ENCODE results near the gene PTN.
"Not testable (repeated sequence)": the region's sequence is repeated elsewhere in the genome, so short reads cannot be mapped to it uniquely, and the experiment has no call there.

GRCh38 chr7:137181619-137182018 lies 161.9 kb downstream of the PTN start:
- TF ChIP-seq, protein P1, sequence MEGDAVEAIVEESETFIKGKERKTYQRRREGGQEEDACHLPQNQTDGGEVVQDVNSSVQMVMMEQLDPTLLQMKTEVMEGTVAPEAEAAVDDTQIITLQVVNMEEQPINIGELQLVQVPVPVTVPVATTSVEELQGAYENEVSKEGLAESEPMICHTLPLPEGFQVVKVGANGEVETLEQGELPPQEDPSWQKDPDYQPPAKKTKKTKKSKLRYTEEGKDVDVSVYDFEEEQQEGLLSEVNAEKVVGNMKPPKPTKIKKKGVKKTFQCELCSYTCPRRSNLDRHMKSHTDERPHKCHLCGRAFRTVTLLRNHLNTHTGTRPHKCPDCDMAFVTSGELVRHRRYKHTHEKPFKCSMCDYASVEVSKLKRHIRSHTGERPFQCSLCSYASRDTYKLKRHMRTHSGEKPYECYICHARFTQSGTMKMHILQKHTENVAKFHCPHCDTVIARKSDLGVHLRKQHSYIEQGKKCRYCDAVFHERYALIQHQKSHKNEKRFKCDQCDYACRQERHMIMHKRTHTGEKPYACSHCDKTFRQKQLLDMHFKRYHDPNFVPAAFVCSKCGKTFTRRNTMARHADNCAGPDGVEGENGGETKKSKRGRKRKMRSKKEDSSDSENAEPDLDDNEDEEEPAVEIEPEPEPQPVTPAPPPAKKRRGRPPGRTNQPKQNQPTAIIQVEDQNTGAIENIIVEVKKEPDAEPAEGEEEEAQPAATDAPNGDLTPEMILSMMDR (IDR thresholded peaks at IDR 0.05; ENCODE audit: low read length), result not testable (repeated sequence)
- TF ChIP-seq EZH2 (optimal IDR thresholded peaks at IDR 0.05; ENCODE audit: low read depth, low read length); EZH2phosphoT487 (IDR thresholded peaks at IDR 0.05; ENCODE audit: low read length): not testable (repeated sequence)
